HG03432 (cell line): Measurements from ENCODE around the gene CIDEB.

ENCODE experiments used
- ATAC-seq: cut with Tn5 transposase; IDR thresholded peaks from one replicate; pipeline ENCODE4 v1.9.1; 2021; ENCODE audit warnings: mild to moderate bottlenecking, moderate library complexity; ENCODE audit not compliant: unreplicated experiment

The CIDEB gene

GRCh38 chr14:24256960-24257359, 50.8 kb downstream of the CIDEB start:
- no peak for ATAC-seq

DNA sequence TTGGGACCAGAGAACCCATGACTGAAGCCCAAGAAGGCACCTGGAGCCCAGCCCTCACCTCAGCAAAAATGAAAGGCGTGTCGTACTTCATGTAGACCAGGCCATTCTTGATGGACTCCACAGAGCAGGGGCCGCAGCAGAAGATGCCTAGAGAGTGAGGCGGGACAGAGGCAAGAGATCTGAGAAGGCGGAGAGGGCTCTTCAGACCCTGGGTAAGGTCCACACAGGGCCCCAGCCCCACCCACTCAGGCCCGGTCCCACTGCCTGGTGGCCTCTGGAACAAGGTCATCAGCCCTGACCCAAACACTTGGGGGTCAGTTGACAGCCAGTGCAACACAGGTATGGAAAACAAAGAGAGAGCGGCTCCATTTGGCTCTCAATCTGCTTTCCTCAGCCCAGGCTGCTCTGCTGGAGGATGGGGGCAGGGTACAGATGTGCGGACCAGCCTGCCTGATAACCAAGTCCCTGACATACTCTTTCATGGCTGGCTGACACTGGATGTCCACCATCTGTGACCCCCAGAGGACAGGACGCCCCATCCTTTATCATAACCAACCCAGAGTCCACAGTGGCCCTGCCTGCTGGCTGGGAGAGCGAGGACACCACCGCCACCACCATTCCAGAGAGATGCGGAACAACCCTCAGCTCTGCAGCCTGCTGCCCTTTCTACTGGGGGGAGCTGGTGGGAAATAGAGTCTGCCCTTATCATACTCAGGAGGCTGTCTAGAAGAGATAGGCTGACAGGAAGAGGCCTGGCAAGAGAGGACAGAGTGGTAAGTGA, 51.7 kb downstream of the CIDEB start:
- no peak for ATAC-seq

DNA sequence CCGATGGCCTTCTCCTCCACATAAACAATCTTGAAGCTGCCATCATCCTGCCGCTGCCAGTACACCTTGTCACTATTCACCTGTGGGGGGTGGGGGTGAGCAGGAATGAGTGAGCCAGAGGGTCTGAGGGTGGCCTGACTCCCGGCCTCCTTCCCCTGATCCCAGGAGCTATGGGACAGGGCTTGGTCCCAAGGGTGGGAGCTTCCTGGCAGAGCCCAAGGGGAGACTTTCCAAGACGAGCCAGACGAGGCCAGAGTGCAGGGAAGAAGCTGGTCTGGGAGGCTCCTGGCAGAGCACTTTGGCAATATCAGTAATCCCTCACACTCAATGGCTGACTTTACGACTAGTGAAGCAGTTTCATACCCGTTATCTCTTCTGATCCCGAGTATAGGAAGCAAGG, 52.3 kb downstream of the CIDEB start:
- no peak for ATAC-seq
